PC-3 (cell line): ENCODE results near the gene HCFC1. TPM values are rescaled to one million over a fixed set of nuclear protein-coding genes. Genes with fewer than 3 reads are reported as not detected.

Source experiments
- ATAC-seq: fragments of 200-7000 bp; cut with Tn5 transposase; 2 replicates; pipeline ENCODE4 v1.9.1; 2020; ENCODE audit warnings: mild to moderate bottlenecking, moderate library complexity
- BruUV-seq: library from RNA; stranded (reverse); fragments of 400-500 nt; replicated peaks from 2 replicates; lab custom pipeline; 2021; lab: Mats Ljungman, UMichigan
- CTCF ChIA-PET: fragments of 300-600 bp; sonication (Branson Sonifier 250); formaldehyde crosslinking; loops from one replicate; lab custom pipeline; 2022; ENCODE audit warnings: antibody characterized with exemption; lab: Charles Lee
- POLR2A ChIA-PET: fragments of 300-600 bp; sonication (Branson Sonifier 250); formaldehyde crosslinking; loops from one replicate; lab custom pipeline; 2022; ENCODE audit warnings: antibody characterized with exemption; ENCODE audit not compliant: unreplicated experiment; lab: Charles Lee
- DNase-seq: peaks from one replicate; pipeline ENCODE4 v3.0.0-alpha.2; 2015
- H2AFZ ChIP-seq: fragments of 300-600 bp; sonication (generic); 2 replicates; pipeline ENCODE4 v1.6.0; 2016; ENCODE audit warnings: antibody characterized with exemption, low read length
- H3F3A ChIP-seq: fragments of 300-600 bp; sonication (generic); one replicate; pipeline ENCODE4 v1.6.0; 2017; ENCODE audit warnings: antibody characterized with exemption, low read length, control low read depth, mild to moderate bottlenecking; ENCODE audit not compliant: unreplicated experiment
- H3K27ac ChIP-seq: fragments of 300-600 bp; sonication (generic); 2 replicates; pipeline ENCODE4 v1.5.1; 2016; ENCODE audit warnings: mild to moderate bottlenecking, low read length
- H3K27me3 ChIP-seq: fragments of 300-600 bp; sonication (generic); 2 replicates; pipeline ENCODE4 v1.6.1; 2016; ENCODE audit warnings: low read length, mixed read lengths
- H3K36me3 ChIP-seq: fragments of 300-600 bp; sonication (generic); 2 replicates; pipeline ENCODE4 v1.6.1; 2016; ENCODE audit warnings: low read depth, mixed run types, low read length, mixed read lengths
- H3K4me1 ChIP-seq: fragments of 300-600 bp; sonication (generic); 2 replicates; pipeline ENCODE4 v1.5.1; 2016; ENCODE audit warnings: low read length; ENCODE audit not compliant: insufficient read depth
- H3K4me2 ChIP-seq: fragments of 300-600 bp; sonication (generic); 2 replicates; pipeline ENCODE4 v1.6.0; 2016; ENCODE audit warnings: low read length
- H3K4me3 ChIP-seq: fragments of 300-600 bp; sonication (generic); 2 replicates; pipeline ENCODE4 v1.5.1; 2016; ENCODE audit warnings: mild to moderate bottlenecking, low read length, mixed read lengths
- H3K79me2 ChIP-seq: fragments of 300-600 bp; sonication (generic); 2 replicates; pipeline ENCODE4 v1.6.1; 2017; ENCODE audit warnings: low read length, mixed read lengths
- H3K9ac ChIP-seq: fragments of 300-600 bp; sonication (generic); 2 replicates; pipeline ENCODE4 v1.6.0; 2016; ENCODE audit warnings: mild to moderate bottlenecking, low read length
- H3K9me2 ChIP-seq: fragments of 300-600 bp; sonication (generic); replicated peaks from 2 replicates; pipeline ENCODE4 v1.6.1; 2016; ENCODE audit warnings: mixed run types, low read length, mixed read lengths
- H3K9me3 ChIP-seq: fragments of 300-600 bp; sonication (generic); 2 replicates; pipeline ENCODE4 v1.6.1; 2016; ENCODE audit warnings: low read length, mixed read lengths
- H4K20me1 ChIP-seq: fragments of 300-600 bp; sonication (generic); 2 replicates; pipeline ENCODE4 v1.6.1; 2016; ENCODE audit warnings: low read length, mixed read lengths
- EZH2 ChIP-seq: fragments of 300-600 bp; sonication (generic); IDR thresholded peaks from one replicate; pipeline ENCODE4 v1.6.1; 2017; ENCODE audit warnings: antibody characterized with exemption, mild to moderate bottlenecking, low read length; ENCODE audit not compliant: unreplicated experiment
- EZH2phosphoT487 ChIP-seq: fragments of 300-600 bp; sonication (generic); IDR thresholded peaks from 2 replicates; pipeline ENCODE4 v1.6.1; 2018; ENCODE audit warnings: mild to moderate bottlenecking, antibody characterized with exemption, low read length, borderline replicate concordance
- intact Hi-C: fragments of 100-400 bp; cut with micrococcal nuclease; formaldehyde crosslinking; loops from 2 replicates; pipeline ENCODE4 v1.9.0; 2023
- total RNA-seq: library from RNA; depleted of rRNA; stranded (reverse); fragments of >200 nt; gene quantifications from 2 replicates; pipeline ENCODE4 v1.2.3, GENCODE V29; 2014
- TF ChIP-seq, protein P1 (sequence below): fragments of 300-600 bp; sonication (generic); conservative IDR thresholded peaks from 2 replicates; pipeline ENCODE4 v1.5.1; 2017; ENCODE audit warnings: antibody characterized with exemption, low read depth, mild to moderate bottlenecking, low read length

HCFC1 gene
- total RNA-seq, 1 experiment from 2014 or later, result 66.9 TPM

DNA sequence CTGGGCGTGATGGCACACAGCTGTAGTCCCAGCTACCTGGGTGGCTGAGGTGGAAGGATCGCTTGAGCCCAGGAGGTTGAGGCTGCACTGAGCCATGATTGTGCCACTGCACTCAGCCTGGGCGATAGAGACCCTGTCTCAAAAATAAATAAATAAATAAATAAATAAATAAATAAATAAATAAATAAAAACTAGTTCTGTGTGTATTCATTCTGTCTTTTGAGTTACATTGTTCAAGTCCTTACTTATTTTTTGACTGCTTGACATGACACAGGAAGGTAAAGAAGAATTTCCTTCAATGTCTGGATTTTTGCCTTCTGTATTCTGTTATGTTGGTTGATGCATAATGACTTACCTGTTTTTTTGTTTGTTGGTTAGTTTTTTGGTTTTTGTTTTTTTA lies 34.6 kb downstream of the HCFC1 start:
- no peaks in the 10 kb centered on the region for H3K9me3 ChIP-seq
- no peak overlapping the region for H2AFZ ChIP-seq
- H3F3A ChIP-seq, result no peaks in the 10 kb centered on the region
- H3K27ac ChIP-seq, result no peak overlapping the region
- H3K36me3 ChIP-seq, result peaks cover 4% of the 10 kb centered on the region
- H3K9ac ChIP-seq, result no peak overlapping the region
- no peaks in the 10 kb centered on the region for H4K20me1 ChIP-seq
- no peak for DNase-seq
- ATAC-seq, result no peak
- H3K79me2 ChIP-seq, result peaks cover 27% of the 10 kb centered on the region
- H3K27me3 ChIP-seq, result no peaks in the 10 kb centered on the region
- no peaks in the 10 kb centered on the region for H3K9me2 ChIP-seq
- H3K4me2 ChIP-seq, result no peak overlapping the region
- no peak for TF ChIP-seq EZH2phosphoT487
- TF ChIP-seq, protein P1, sequence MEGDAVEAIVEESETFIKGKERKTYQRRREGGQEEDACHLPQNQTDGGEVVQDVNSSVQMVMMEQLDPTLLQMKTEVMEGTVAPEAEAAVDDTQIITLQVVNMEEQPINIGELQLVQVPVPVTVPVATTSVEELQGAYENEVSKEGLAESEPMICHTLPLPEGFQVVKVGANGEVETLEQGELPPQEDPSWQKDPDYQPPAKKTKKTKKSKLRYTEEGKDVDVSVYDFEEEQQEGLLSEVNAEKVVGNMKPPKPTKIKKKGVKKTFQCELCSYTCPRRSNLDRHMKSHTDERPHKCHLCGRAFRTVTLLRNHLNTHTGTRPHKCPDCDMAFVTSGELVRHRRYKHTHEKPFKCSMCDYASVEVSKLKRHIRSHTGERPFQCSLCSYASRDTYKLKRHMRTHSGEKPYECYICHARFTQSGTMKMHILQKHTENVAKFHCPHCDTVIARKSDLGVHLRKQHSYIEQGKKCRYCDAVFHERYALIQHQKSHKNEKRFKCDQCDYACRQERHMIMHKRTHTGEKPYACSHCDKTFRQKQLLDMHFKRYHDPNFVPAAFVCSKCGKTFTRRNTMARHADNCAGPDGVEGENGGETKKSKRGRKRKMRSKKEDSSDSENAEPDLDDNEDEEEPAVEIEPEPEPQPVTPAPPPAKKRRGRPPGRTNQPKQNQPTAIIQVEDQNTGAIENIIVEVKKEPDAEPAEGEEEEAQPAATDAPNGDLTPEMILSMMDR, result no peak
- no peak for TF ChIP-seq EZH2
- intact Hi-C loops, result no loop called here
- no peak overlapping the region for H3K4me3 ChIP-seq
- ChIA-PET POLR2A (no interaction called here), CTCF (no interaction called here)
- no TSS peak for BruUV-seq
- H3K4me1 ChIP-seq, result peaks cover 5% of the 10 kb centered on the region; the same call in 1 of the 2 replicates

DNA sequence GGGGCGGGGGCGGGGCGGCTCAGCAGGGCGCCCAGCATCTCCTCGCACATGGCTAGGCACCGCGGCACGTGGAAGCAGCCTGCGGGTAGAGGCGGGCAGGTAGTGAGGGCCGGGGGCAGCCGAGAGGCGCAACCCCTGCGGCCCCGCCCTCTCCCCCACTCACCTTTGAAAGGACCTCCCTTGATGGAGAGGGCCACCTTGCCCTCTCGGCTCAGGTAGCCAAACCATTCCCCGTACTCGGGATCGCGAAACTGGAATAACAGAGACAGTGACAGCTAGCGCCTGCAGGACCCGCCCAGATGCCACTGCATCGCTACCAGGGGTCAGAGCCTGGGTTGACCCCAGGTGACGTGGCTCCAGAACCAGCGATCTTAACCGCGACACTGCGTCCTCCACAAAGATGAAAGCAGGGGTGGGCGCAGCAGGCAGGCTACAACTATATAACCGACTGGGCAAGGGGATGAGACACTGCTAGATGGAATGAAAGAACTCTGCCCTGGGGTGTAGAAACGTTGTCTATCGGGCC lies 36.2 kb downstream of the HCFC1 start:
- no TSS peak for BruUV-seq

More for the DNA sequence above, 36.2 kb downstream of the HCFC1 start:
- peaks cover 32% of the 10 kb centered on the region for H3K79me2 ChIP-seq
- POLR2A ChIA-PET, result no interaction called here
- no peaks in the 10 kb centered on the region for H3F3A ChIP-seq
- CTCF ChIA-PET, result interaction anchor here (0.8 to 1.2 kb wide), 2 partner anchors 10 to 12 kb away, joined by 4 to 6 read pairs; no protein-coding TSS in a partner anchor
- no peak overlapping the region for H3K27ac ChIP-seq
- H3K9me2 ChIP-seq, result no peaks in the 10 kb centered on the region
- H4K20me1 ChIP-seq, result no peaks in the 10 kb centered on the region
- H3K27me3 ChIP-seq, result no peaks in the 10 kb centered on the region
- H3K9me3 ChIP-seq, result no peaks in the 10 kb centered on the region
- TF ChIP-seq EZH2phosphoT487, result no peak
- no peak for TF ChIP-seq EZH2
- TF ChIP-seq, protein P1, result no peak
- H3K9ac ChIP-seq, result peak overlapping the region; percentile 9; the same call in 1 of the 2 replicates
- peak overlapping the region; percentile 75 for H3K4me2 ChIP-seq
- peak overlapping the region; percentile 61; the same call in 1 of the 2 replicates for H3K4me3 ChIP-seq
- peak overlapping the region; percentile 69 for H2AFZ ChIP-seq
- peaks cover 11% of the 10 kb centered on the region for H3K36me3 ChIP-seq
- ATAC-seq (0 out of 2 replicates have a peak, but pooled peaks have one; percentile 5), DNase-seq (no peak)
- intact Hi-C loops, result no loop called here
- peaks cover 5% of the 10 kb centered on the region; the same call in 1 of the 2 replicates for H3K4me1 ChIP-seq
